HEK293 (cell line): Measurements from ENCODE around the gene FBXL15.

ENCODE experiments used
- CTCF ChIA-PET: fragments of 350-600 bp; formaldehyde crosslinking; extraction: SDS; loops from one replicate; lab custom pipeline; 2021; ENCODE audit warnings: antibody characterized with exemption; lab: Yijun Ruan, JAX
- POLR2A ChIA-PET: fragments of 300-600 bp; formaldehyde crosslinking; extraction: SDS; loops from one replicate; lab custom pipeline; 2020; ENCODE audit warnings: antibody characterized with exemption, inconsistent platforms; lab: Yijun Ruan, JAX
- H3K27ac ChIP-seq: fragments of 200-500 bp; sonication (Bioruptor generic); 2 replicates; pipeline ENCODE4 v1.5.1; 2014; ENCODE audit warnings: low read depth, low read length, control low read depth, inconsistent platforms; ENCODE audit errors: extremely low read depth
- H3K36me3 ChIP-seq, 2 experiments: fragments of 200-500 bp in 1 of 2; sonication (Bioruptor generic) in 1 of 2; 1 replicate in 1 of 2; 2 replicates in 1 of 2; pipeline ENCODE4 v1.5.1; 2014 to 2017; ENCODE audit warnings: inconsistent platforms in 2 of 2, low read length in 2 of 2; ENCODE audit not compliant: control insufficient read depth in 2 of 2, insufficient read depth in 1 of 2
- H3K4me1 ChIP-seq: fragments of 200-500 bp; sonication (Bioruptor generic); 2 replicates; pipeline ENCODE4 v1.5.1; 2014; ENCODE audit warnings: mild to moderate bottlenecking, low read length, inconsistent platforms; ENCODE audit not compliant: control insufficient read depth, insufficient read depth
- H3K4me3 ChIP-seq: 2 replicates; pipeline ENCODE4 v1.5.1; 2011; ENCODE audit warnings: low read depth, mild to moderate bottlenecking, control low read depth, low read length, moderate library complexity
- H3K9me3 ChIP-seq: fragments of 200-500 bp; sonication (Bioruptor generic); 2 replicates; pipeline ENCODE4 v1.5.1; 2014; ENCODE audit warnings: low read depth, low read length, inconsistent platforms; ENCODE audit not compliant: control insufficient read depth, insufficient read depth
- OSR2 ChIP-seq: fragments of 450-650 bp; formaldehyde crosslinking; IDR thresholded peaks from 2 replicates; pipeline ENCODE4 v1.5.1; 2016; ENCODE audit warnings: missing biosample characterization, missing genetic modification characterization
- PRDM1 ChIP-seq: fragments of 450-650 bp; formaldehyde crosslinking; IDR thresholded peaks from 2 replicates; pipeline ENCODE4; 2016; ENCODE audit warnings: missing biosample characterization, missing genetic modification characterization
- ZBTB48 ChIP-seq: fragments of 450-650 bp; formaldehyde crosslinking; IDR thresholded peaks from 2 replicates; pipeline ENCODE4 v1.5.1; 2016; ENCODE audit warnings: missing biosample characterization, missing genetic modification characterization
- ZIC2 ChIP-seq: fragments of 450-650 bp; formaldehyde crosslinking; IDR thresholded peaks from 2 replicates; pipeline ENCODE4 v1.5.1; 2016; ENCODE audit warnings: missing biosample characterization, missing genetic modification characterization
- ZNF157 ChIP-seq: fragments of 450-650 bp; formaldehyde crosslinking; IDR thresholded peaks from 2 replicates; pipeline ENCODE4 v1.5.1; 2016; ENCODE audit warnings: missing biosample characterization, missing genetic modification characterization
- ZNF324 ChIP-seq: fragments of 450-650 bp; formaldehyde crosslinking; IDR thresholded peaks from 2 replicates; pipeline ENCODE4 v1.5.1; 2016; ENCODE audit warnings: missing biosample characterization, missing genetic modification characterization
- ZNF423 ChIP-seq: fragments of 450-650 bp; formaldehyde crosslinking; IDR thresholded peaks from 2 replicates; pipeline ENCODE4 v1.5.1; 2016; ENCODE audit warnings: missing biosample characterization, missing genetic modification characterization
- ZNF529 ChIP-seq: fragments of 450-650 bp; formaldehyde crosslinking; IDR thresholded peaks from 2 replicates; pipeline ENCODE4 v1.5.1; 2017; ENCODE audit warnings: missing genetic modification characterization, missing biosample characterization; ENCODE audit not compliant: insufficient replicate concordance
- ZNF645 ChIP-seq: fragments of 450-650 bp; formaldehyde crosslinking; IDR thresholded peaks from 2 replicates; pipeline ENCODE4; 2016; ENCODE audit warnings: missing biosample characterization, missing genetic modification characterization
- ZNF654 ChIP-seq: fragments of 450-650 bp; formaldehyde crosslinking; IDR thresholded peaks from 2 replicates; pipeline ENCODE4 v1.5.1; 2016; ENCODE audit warnings: low read depth, missing biosample characterization, missing genetic modification characterization
- ZNF701 ChIP-seq: fragments of 450-650 bp; formaldehyde crosslinking; IDR thresholded peaks from 2 replicates; pipeline ENCODE4 v1.5.1; 2016; ENCODE audit warnings: missing biosample characterization, missing genetic modification characterization
- ZNF707 ChIP-seq: fragments of 450-650 bp; formaldehyde crosslinking; IDR thresholded peaks from 2 replicates; pipeline ENCODE4 v1.5.1; 2016; ENCODE audit warnings: missing biosample characterization, missing genetic modification characterization
- TF ChIP-seq, protein P1 (sequence below): fragments of 450-650 bp; formaldehyde crosslinking; conservative IDR thresholded peaks from 2 replicates; pipeline ENCODE4 v1.5.1; 2016; ENCODE audit warnings: low read depth, missing biosample characterization, missing genetic modification characterization
- TF ChIP-seq, protein P2 (sequence below): fragments of 450-650 bp; formaldehyde crosslinking; IDR thresholded peaks from 2 replicates; pipeline ENCODE4 v1.5.1; 2016; ENCODE audit warnings: missing biosample characterization, missing genetic modification characterization, borderline replicate concordance
- TF ChIP-seq, protein P3 (sequence below): fragments of 450-650 bp; formaldehyde crosslinking; IDR thresholded peaks from 2 replicates; pipeline ENCODE4 v1.5.1; 2016; ENCODE audit warnings: missing biosample characterization, missing genetic modification characterization

The FBXL15 gene

DNA sequence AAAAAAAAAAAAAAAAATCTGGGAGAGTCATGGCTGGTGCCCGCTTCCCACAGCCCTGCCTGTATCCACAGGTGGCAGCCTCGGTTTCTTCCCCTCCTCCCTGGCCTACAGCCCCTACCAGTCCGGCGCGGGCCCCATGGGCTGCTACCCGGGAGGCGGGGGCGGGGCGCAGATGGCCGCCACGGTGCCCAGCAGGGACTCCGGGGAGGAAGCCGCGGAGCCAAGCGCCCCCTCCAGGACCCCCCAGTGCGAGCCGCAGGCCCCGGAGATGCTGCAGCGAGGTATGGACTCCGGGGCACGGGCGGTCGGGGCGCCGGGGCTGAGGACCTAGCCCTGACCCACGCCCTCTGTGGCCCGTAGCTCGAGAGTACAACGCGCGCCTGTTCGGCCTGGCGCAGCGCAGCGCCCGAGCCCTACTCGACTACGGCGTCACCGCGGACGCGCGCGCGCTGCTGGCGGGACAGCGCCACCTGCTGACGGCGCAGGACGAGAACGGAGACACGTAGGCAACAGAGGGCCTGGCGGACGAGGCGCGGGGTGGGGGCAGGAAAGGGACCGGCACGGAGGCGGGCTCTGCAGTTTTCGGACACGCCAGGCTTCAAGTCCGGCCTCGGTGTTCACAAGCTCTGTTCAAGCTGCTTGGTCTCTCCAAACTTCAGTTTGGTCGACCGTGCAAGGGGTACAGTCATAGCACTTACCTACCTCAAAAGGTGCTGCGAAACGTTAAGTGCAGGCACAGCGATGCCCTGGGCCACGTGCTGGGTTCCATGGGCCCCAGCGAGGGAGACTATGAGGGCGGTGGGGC, 21.2 kb upstream of the FBXL15 start (continued):
- TF ChIP-seq, protein P1, sequence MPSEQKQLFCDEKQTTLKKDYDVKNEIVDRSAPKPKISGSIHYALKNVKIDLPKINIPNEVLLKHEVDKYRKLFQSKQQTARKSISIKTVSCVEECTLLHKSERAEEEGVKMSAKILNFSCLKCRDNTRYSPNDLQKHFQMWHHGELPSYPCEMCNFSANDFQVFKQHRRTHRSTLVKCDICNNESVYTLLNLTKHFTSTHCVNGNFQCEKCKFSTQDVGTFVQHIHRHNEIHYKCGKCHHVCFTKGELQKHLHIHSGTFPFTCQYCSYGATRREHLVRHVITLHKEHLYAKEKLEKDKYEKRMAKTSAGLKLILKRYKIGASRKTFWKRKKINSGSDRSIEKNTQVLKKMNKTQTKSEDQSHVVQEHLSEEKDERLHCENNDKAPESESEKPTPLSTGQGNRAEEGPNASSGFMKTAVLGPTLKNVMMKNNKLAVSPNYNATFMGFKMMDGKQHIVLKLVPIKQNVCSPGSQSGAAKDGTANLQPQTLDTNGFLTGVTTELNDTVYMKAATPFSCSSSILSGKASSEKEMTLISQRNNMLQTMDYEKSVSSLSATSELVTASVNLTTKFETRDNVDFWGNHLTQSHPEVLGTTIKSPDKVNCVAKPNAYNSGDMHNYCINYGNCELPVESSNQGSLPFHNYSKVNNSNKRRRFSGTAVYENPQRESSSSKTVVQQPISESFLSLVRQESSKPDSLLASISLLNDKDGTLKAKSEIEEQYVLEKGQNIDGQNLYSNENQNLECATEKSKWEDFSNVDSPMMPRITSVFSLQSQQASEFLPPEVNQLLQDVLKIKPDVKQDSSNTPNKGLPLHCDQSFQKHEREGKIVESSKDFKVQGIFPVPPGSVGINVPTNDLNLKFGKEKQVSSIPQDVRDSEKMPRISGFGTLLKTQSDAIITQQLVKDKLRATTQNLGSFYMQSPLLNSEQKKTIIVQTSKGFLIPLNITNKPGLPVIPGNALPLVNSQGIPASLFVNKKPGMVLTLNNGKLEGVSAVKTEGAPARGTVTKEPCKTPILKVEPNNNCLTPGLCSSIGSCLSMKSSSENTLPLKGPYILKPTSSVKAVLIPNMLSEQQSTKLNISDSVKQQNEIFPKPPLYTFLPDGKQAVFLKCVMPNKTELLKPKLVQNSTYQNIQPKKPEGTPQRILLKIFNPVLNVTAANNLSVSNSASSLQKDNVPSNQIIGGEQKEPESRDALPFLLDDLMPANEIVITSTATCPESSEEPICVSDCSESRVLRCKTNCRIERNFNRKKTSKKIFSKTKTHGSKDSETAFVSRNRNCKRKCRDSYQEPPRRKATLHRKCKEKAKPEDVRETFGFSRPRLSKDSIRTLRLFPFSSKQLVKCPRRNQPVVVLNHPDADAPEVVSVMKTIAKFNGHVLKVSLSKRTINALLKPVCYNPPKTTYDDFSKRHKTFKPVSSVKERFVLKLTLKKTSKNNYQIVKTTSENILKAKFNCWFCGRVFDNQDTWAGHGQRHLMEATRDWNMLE (tag by site-specific recombination), result no peak
- TF ChIP-seq OSR2 (peak; percentile 39; the same call in 1 of the 2 replicates), ZNF423 (tag by site-specific recombination) (peak; percentile 93), PRDM1 (no peak), ZNF529 (tag by site-specific recombination) (no peak), ZNF324 (tag by site-specific recombination) (peak; percentile 92), ZNF645 (tag by site-specific recombination) (no peak)

DNA sequence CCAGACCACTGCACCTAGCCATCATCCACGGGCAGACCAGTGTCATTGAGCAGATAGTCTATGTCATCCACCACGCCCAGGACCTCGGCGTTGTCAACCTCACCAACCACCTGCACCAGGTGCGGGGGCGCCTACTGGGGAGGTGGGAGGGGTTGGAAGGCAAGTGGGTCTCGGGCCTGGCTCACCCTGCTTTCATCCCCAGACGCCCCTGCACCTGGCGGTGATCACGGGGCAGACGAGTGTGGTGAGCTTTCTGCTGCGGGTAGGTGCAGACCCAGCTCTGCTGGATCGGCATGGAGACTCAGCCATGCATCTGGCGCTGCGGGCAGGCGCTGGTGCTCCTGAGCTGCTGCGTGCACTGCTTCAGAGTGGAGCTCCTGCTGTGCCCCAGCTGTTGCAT, 20.6 kb upstream of the FBXL15 start:
- POLR2A ChIA-PET, result interaction anchor here (0.8 to 1.0 kb wide), 3 partner anchors 21 to 50 kb away, joined by 3 to 5 read pairs (median 3); partner anchors contain the start of gene FBXL15
- Histone ChIP-seq H3K4me3 (no peak overlapping the region), H3K36me3 (peaks cover 0 to 24% of the 10 kb centered on the region in 2 experiments; a peak in 1 of 3 replicates), H3K27ac (no peak overlapping the region), H3K4me1 (peaks cover 5% of the 10 kb centered on the region; the same call in 1 of the 2 replicates), H3K9me3 (no peaks in the 10 kb centered on the region)
- CTCF ChIA-PET, result interaction anchor here (0.5 to 5.7 kb wide), 35 partner anchors 8 to 708 kb away, joined by 3 to 60 read pairs (median 4); partner anchors contain the start of genes C10orf95, FBXL15, NPM3 and PPRC1
- TF ChIP-seq ZNF654 (tag by site-specific recombination) (no peak), ZBTB48 (tag by site-specific recombination) (no peak), ZNF701 (tag by site-specific recombination) (no peak), ZNF707 (tag by site-specific recombination) (no peak), ZIC2 (tag by site-specific recombination) (no peak), ZNF157 (no peak)
- TF ChIP-seq, protein P2, sequence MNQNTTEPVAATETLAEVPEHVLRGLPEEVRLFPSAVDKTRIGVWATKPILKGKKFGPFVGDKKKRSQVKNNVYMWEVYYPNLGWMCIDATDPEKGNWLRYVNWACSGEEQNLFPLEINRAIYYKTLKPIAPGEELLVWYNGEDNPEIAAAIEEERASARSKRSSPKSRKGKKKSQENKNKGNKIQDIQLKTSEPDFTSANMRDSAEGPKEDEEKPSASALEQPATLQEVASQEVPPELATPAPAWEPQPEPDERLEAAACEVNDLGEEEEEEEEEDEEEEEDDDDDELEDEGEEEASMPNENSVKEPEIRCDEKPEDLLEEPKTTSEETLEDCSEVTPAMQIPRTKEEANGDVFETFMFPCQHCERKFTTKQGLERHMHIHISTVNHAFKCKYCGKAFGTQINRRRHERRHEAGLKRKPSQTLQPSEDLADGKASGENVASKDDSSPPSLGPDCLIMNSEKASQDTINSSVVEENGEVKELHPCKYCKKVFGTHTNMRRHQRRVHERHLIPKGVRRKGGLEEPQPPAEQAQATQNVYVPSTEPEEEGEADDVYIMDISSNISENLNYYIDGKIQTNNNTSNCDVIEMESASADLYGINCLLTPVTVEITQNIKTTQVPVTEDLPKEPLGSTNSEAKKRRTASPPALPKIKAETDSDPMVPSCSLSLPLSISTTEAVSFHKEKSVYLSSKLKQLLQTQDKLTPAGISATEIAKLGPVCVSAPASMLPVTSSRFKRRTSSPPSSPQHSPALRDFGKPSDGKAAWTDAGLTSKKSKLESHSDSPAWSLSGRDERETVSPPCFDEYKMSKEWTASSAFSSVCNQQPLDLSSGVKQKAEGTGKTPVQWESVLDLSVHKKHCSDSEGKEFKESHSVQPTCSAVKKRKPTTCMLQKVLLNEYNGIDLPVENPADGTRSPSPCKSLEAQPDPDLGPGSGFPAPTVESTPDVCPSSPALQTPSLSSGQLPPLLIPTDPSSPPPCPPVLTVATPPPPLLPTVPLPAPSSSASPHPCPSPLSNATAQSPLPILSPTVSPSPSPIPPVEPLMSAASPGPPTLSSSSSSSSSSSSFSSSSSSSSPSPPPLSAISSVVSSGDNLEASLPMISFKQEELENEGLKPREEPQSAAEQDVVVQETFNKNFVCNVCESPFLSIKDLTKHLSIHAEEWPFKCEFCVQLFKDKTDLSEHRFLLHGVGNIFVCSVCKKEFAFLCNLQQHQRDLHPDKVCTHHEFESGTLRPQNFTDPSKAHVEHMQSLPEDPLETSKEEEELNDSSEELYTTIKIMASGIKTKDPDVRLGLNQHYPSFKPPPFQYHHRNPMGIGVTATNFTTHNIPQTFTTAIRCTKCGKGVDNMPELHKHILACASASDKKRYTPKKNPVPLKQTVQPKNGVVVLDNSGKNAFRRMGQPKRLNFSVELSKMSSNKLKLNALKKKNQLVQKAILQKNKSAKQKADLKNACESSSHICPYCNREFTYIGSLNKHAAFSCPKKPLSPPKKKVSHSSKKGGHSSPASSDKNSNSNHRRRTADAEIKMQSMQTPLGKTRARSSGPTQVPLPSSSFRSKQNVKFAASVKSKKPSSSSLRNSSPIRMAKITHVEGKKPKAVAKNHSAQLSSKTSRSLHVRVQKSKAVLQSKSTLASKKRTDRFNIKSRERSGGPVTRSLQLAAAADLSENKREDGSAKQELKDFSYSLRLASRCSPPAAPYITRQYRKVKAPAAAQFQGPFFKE (tag by site-specific recombination), result no peak
- TF ChIP-seq, protein P3, sequence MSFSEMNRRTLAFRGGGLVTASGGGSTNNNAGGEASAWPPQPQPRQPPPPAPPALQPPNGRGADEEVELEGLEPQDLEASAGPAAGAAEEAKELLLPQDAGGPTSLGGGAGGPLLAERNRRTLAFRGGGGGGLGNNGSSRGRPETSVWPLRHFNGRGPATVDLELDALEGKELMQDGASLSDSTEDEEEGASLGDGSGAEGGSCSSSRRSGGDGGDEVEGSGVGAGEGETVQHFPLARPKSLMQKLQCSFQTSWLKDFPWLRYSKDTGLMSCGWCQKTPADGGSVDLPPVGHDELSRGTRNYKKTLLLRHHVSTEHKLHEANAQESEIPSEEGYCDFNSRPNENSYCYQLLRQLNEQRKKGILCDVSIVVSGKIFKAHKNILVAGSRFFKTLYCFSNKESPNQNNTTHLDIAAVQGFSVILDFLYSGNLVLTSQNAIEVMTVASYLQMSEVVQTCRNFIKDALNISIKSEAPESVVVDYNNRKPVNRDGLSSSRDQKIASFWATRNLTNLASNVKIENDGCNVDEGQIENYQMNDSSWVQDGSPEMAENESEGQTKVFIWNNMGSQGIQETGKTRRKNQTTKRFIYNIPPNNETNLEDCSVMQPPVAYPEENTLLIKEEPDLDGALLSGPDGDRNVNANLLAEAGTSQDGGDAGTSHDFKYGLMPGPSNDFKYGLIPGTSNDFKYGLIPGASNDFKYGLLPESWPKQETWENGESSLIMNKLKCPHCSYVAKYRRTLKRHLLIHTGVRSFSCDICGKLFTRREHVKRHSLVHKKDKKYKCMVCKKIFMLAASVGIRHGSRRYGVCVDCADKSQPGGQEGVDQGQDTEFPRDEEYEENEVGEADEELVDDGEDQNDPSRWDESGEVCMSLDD (tag by site-specific recombination), result no peak
- TF ChIP-seq, all 188 proteins: peak for 0
